Neural cell (in vitro differentiated cells): Measurements from ENCODE around the gene RET. TPM values are rescaled to one million over a fixed set of nuclear protein-coding genes. Genes with fewer than 3 reads are reported as not detected.

Source experiments
- H2AFZ ChIP-seq: fragments of 200-600, 300-800 bp; sonication (generic), shearing (Covaris generic); 2 replicates; pipeline ENCODE4 v1.6.0; 2014; ENCODE audit warnings: low read depth, mild to moderate bottlenecking, antibody characterized with exemption, low read length, moderate library complexity
- H3F3A ChIP-seq: fragments of 200-600 bp; shearing (Covaris generic); 2 replicates; pipeline ENCODE4 v1.6.1; 2016; ENCODE audit warnings: mild to moderate bottlenecking, moderate library complexity, mixed read lengths, antibody characterized with exemption, low read length; ENCODE audit not compliant: insufficient read depth, poor library complexity, severe bottlenecking
- H3K27ac ChIP-seq: fragments of 200-600, 300-800 bp; sonication (generic), shearing (Covaris generic); 2 replicates; pipeline ENCODE4 v1.5.1; 2014; ENCODE audit warnings: mild to moderate bottlenecking, low read length, moderate library complexity
- H3K27me3 ChIP-seq: fragments of 300-800, 200-600 bp; sonication (generic), shearing (Covaris generic); 2 replicates; pipeline ENCODE4 v1.6.0; 2014; ENCODE audit warnings: mild to moderate bottlenecking, low read depth, low read length, moderate library complexity; ENCODE audit not compliant: insufficient read depth
- H3K36me3 ChIP-seq: fragments of 300-800, 200-600 bp; sonication (generic), shearing (Covaris generic); 2 replicates; pipeline ENCODE4 v1.5.1; 2014; ENCODE audit warnings: mild to moderate bottlenecking, antibody characterized with exemption, low read length, moderate library complexity; ENCODE audit not compliant: insufficient read depth
- H3K4me2 ChIP-seq: fragments of 300-800, 200-600 bp; sonication (generic), shearing (Covaris generic); 2 replicates; pipeline ENCODE4 v1.6.0; 2014; ENCODE audit warnings: mild to moderate bottlenecking, low read length
- H3K4me3 ChIP-seq: fragments of 300-800, 200-600 bp; sonication (generic), shearing (Covaris generic); 2 replicates; pipeline ENCODE4 v1.5.1; 2014; ENCODE audit warnings: mild to moderate bottlenecking, low read length, moderate library complexity
- H3K79me2 ChIP-seq: fragments of 200-600 bp; shearing (Covaris generic); replicated peaks from 2 replicates; pipeline ENCODE4 v1.6.0; 2014; ENCODE audit warnings: mild to moderate bottlenecking, low read length, moderate library complexity; ENCODE audit not compliant: insufficient read depth
- H3K9ac ChIP-seq: fragments of 300-800, 200-600 bp; sonication (generic), shearing (Covaris generic); 2 replicates; pipeline ENCODE4 v1.6.1; 2016; ENCODE audit warnings: mild to moderate bottlenecking, low read length, mixed read lengths
- H3K9me2 ChIP-seq: fragments of 200-600 bp; shearing (Covaris generic); 2 replicates; pipeline ENCODE4 v1.6.1; 2016; ENCODE audit warnings: mild to moderate bottlenecking, low read length, mixed read lengths; ENCODE audit not compliant: insufficient read depth
- H3K9me3 ChIP-seq: fragments of 200-600, 300-800 bp; sonication (generic), shearing (Covaris generic); 2 replicates; pipeline ENCODE4 v1.6.1; 2016; ENCODE audit warnings: mild to moderate bottlenecking, mixed run types, low read length, moderate library complexity, mixed read lengths
- H4K20me1 ChIP-seq: fragments of 200-600 bp; shearing (Covaris generic); 2 replicates; pipeline ENCODE4 v1.6.1; 2016; ENCODE audit warnings: mild to moderate bottlenecking, mixed run types; ENCODE audit not compliant: insufficient read depth
- EP300 ChIP-seq: fragments of 450-650 bp; conservative IDR thresholded peaks from 2 replicates; pipeline ENCODE4 v1.6.1; 2014; ENCODE audit warnings: antibody characterized with exemption, mild to moderate bottlenecking, moderate library complexity; ENCODE audit not compliant: poor library complexity, severe bottlenecking
- EZH2 ChIP-seq: fragments of 200-600, 300-800 bp; shearing (Covaris generic), sonication (generic); IDR thresholded peaks from 2 replicates; pipeline ENCODE4 v1.6.1; 2014; ENCODE audit warnings: antibody characterized with exemption, low read length, borderline replicate concordance, mild to moderate bottlenecking; ENCODE audit not compliant: insufficient read depth, poor library complexity, severe bottlenecking
- MXI1 ChIP-seq: fragments of 450-650 bp; conservative IDR thresholded peaks from 2 replicates; pipeline ENCODE4 v1.6.1; 2014; ENCODE audit warnings: antibody characterized with exemption, mild to moderate bottlenecking; ENCODE audit not compliant: poor library complexity, severe bottlenecking
- POLR2AphosphoS5 ChIP-seq: IDR thresholded peaks from 2 replicates; pipeline ENCODE4 v1.6.1; 2012
- RAD21 ChIP-seq: fragments of 450-650 bp; conservative IDR thresholded peaks from 2 replicates; pipeline ENCODE4 v1.6.1; 2014; ENCODE audit warnings: antibody characterized with exemption, mild to moderate bottlenecking, moderate library complexity
- REST ChIP-seq: IDR thresholded peaks from 2 replicates; pipeline ENCODE4 v1.6.1; 2012; ENCODE audit warnings: borderline replicate concordance
- SMC3 ChIP-seq: fragments of 450-650 bp; conservative IDR thresholded peaks from 2 replicates; pipeline ENCODE4 v1.6.1; 2014; ENCODE audit warnings: antibody characterized with exemption, mild to moderate bottlenecking, moderate library complexity; ENCODE audit not compliant: poor library complexity
- TAF1 ChIP-seq: IDR thresholded peaks from 2 replicates; pipeline ENCODE4 v1.6.1; 2012; ENCODE audit warnings: low read depth
- polyA plus RNA-seq: library from polyadenylated mRNA; depleted of rRNA; stranded (reverse); fragments of >200 nt; gene quantifications from 2 replicates; pipeline ENCODE4 v1.2.3, GENCODE V29; 2014
- TF ChIP-seq, protein P1 (sequence below): fragments of 450-650 bp; IDR thresholded peaks from 2 replicates; pipeline ENCODE4 v1.5.1; 2014; ENCODE audit warnings: antibody characterized with exemption, mild to moderate bottlenecking, moderate library complexity; ENCODE audit not compliant: poor library complexity, severe bottlenecking

The RET gene
- polyA plus RNA-seq, 1 donor from 2014 or later: 1.7 TPM

DNA sequence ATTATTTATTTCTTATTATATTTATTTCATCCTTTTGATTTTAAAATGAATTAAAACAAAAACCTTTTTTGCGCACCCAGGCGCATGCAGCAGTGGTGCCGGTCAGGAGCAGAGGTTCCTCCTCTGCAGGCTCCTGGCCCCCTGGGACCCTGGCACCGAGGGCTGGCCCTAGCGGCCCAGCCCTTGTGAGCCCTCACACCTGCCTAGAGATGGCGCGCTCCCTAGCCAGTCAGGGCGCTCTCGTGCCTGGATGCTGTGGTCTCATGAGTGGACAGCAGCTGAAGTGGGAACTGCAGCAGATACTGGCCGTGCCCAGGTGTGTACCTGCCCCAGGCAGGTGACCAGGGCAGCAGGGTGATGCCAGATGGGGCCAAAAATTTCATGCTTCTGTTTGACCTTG, 13.8 kb downstream of the RET start:
- H3K4me2 ChIP-seq: no peak overlapping the region
- no peak overlapping the region for H3K27ac ChIP-seq
- H4K20me1 ChIP-seq: no peaks in the 10 kb centered on the region
- no peaks in the 10 kb centered on the region for H3F3A ChIP-seq
- no peaks in the 10 kb centered on the region for H3K79me2 ChIP-seq
- H2AFZ ChIP-seq: no peak overlapping the region
- no peak for TF ChIP-seq POLR2AphosphoS5
- TF ChIP-seq EZH2: no peak
- no peak for TF ChIP-seq RAD21
- TF ChIP-seq MXI1: no peak
- TF ChIP-seq, protein P1, sequence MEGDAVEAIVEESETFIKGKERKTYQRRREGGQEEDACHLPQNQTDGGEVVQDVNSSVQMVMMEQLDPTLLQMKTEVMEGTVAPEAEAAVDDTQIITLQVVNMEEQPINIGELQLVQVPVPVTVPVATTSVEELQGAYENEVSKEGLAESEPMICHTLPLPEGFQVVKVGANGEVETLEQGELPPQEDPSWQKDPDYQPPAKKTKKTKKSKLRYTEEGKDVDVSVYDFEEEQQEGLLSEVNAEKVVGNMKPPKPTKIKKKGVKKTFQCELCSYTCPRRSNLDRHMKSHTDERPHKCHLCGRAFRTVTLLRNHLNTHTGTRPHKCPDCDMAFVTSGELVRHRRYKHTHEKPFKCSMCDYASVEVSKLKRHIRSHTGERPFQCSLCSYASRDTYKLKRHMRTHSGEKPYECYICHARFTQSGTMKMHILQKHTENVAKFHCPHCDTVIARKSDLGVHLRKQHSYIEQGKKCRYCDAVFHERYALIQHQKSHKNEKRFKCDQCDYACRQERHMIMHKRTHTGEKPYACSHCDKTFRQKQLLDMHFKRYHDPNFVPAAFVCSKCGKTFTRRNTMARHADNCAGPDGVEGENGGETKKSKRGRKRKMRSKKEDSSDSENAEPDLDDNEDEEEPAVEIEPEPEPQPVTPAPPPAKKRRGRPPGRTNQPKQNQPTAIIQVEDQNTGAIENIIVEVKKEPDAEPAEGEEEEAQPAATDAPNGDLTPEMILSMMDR: no peak
- TF ChIP-seq SMC3: no peak
- no peak for TF ChIP-seq EP300
- TF ChIP-seq TAF1: no peak
- no peak for TF ChIP-seq REST
- no peak overlapping the region for H3K4me3 ChIP-seq
- H3K9me3 ChIP-seq: no peaks in the 10 kb centered on the region
- no peaks in the 10 kb centered on the region for H3K9me2 ChIP-seq
- H3K9ac ChIP-seq: no peak overlapping the region
- no peaks in the 10 kb centered on the region for H3K27me3 ChIP-seq
- no peaks in the 10 kb centered on the region for H3K36me3 ChIP-seq

GRCh38 chr10:43091846-43092245, 15.0 kb downstream of the RET start:
- Histone ChIP-seq H3K79me2 (no peaks in the 10 kb centered on the region), H2AFZ (no peak overlapping the region), H4K20me1 (no peaks in the 10 kb centered on the region), H3K27me3 (no peaks in the 10 kb centered on the region), H3K36me3 (no peaks in the 10 kb centered on the region), H3K4me3 (no peak overlapping the region), H3K9me3 (no peaks in the 10 kb centered on the region), H3K9me2 (no peaks in the 10 kb centered on the region), H3K4me2 (no peak overlapping the region), H3K27ac (no peak overlapping the region), H3F3A (no peaks in the 10 kb centered on the region), H3K9ac (no peak overlapping the region)
- TF ChIP-seq REST: no peak
- no peak for TF ChIP-seq TAF1
- no peak for TF ChIP-seq POLR2AphosphoS5
- TF ChIP-seq RAD21: no peak
- no peak for TF ChIP-seq EP300
- TF ChIP-seq, protein P1: no peak
- no peak for TF ChIP-seq MXI1
- no peak for TF ChIP-seq SMC3
